HG03095 (cell line): ENCODE measurements around the gene ZNF729.
"Not testable (repeated sequence)": the region's sequence is repeated elsewhere in the genome, so short reads cannot be mapped to it uniquely, and the experiment has no call there.

ENCODE experiments used
- ATAC-seq: cut with Tn5 transposase; IDR thresholded peaks from one replicate; pipeline ENCODE4 v1.9.1; 2021; ENCODE audit warnings: moderate library complexity; ENCODE audit not compliant: unreplicated experiment

The ZNF729 gene

GRCh38 chr19:22286151-22286810 lies at the start of gene ZNF729:
TSS of gene ZNF729 (plus strand) at chr19:22286441. CDS start at chr19:22286526, 85 bp downstream.
- no peak for ATAC-seq

GRCh38 chr19:22256856-22257255 lies 29.4 kb upstream of the ZNF729 start:
- no peak for ATAC-seq

DNA sequence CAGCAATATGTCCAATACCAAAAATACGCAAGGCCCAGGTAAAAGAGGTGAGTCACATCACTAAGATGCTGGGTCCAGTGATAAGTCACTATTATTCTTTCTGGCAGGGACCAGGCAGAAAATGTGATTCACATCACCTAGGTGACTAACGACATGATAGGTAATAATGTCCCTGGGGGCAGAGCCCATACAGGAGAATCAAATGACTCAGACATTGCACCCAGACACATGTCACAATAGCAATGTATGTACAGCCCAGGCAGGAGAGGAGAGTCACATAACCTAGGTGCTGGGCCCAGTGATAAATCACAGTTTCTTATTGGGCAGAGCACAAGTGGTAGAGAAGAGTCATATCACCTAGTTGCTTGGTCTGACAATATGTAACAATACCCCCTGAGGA lies 28.9 kb upstream of the ZNF729 start:
- no peak for ATAC-seq

GRCh38 chr19:22257916-22258315 lies 28.3 kb upstream of the ZNF729 start:
- ATAC-seq: no peak

DNA sequence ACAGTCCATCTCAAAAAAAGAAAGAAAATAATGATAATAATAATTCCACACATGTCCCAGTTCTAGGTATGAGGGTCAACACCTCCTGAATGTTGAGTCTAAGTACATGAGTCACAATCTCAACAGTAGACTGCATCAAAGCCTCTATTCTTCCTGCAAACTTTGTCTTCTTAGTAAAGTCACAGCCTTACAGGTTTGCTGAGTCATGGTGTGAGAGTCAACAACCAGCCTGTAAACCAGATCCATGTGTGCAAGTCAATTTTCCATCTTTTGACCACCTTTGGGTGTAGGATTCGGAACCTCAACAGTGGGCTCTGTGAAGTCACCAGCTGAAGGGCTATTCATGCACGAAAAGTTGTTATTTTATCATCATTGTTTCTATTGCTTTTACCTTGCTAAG lies 25.7 kb upstream of the ZNF729 start:
- ATAC-seq: no peak

- ATAC-seq: no peak
These were observed 24.6 kb upstream of the ZNF729 start for GRCh38 chr19:22261596-22261995.

- ATAC-seq: no peak
These were observed 23.1 kb upstream of the ZNF729 start for GRCh38 chr19:22263121-22263520.

GRCh38 chr19:22321554-22321953 lies 35.3 kb downstream of the ZNF729 start:
- ATAC-seq: not testable (repeated sequence)

DNA sequence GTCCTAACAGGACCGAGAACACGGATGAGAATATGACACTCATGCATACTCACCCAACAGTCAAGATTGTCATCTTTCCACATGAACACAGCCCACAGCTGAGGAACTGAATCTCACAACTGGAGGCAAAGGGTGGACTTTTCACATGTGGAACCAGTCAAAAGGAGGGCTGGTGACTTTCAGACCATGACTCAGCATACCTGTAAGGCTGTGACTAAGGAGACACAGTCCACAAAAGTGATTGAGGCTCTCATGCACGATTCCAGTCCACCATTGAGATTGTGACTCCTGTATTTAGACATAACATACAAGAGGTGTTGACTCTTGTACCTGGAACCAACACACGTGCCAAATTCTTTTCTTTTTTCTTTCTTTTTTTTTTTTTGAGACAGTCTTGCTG lies 40.0 kb downstream of the ZNF729 start:
- no peak for ATAC-seq

GRCh38 chr19:22327321-22327720 lies 41.1 kb downstream of the ZNF729 start:
- no peak for ATAC-seq

DNA sequence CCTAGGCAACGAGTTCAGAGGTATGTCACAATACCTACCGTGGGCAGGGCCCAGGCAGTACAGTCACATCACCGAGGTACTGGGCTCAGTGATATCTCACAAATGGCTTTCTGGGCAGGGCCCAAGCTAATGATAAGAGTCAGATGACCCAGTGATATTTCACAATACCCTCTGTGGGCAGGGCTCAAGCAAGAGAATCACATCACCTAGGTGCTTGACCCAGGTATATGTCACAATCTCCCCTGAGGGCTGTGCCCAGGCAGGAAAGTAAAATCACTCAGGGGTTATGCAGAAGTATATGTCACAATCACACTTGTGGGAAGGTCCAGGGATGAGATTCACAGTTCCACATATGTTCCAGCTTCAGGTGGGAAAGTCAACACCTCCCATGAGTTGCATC lies 45.3 kb downstream of the ZNF729 start:
- ATAC-seq: no peak

DNA sequence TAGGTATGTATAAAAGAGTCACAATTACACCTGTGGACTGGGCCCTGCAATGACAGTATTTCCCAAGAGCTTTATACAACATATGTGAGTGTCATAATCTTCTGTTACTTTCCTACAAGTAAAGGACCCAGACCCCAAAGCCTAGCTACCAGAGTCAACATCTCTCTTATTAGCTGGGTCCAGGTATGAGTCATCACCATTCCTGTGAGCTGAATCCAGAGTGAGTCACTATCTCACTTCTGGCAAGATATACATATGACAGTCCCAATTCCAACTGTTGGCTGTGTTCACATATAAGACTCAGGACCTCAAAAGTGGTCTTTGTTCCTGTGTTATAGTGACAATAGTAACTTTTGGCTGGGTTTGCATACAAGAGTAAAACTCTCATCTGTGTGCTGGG lies 46.7 kb downstream of the ZNF729 start:
- no peak for ATAC-seq

GRCh38 chr19:22335716-22336115 lies 49.5 kb downstream of the ZNF729 start:
- ATAC-seq: no peak

DNA sequence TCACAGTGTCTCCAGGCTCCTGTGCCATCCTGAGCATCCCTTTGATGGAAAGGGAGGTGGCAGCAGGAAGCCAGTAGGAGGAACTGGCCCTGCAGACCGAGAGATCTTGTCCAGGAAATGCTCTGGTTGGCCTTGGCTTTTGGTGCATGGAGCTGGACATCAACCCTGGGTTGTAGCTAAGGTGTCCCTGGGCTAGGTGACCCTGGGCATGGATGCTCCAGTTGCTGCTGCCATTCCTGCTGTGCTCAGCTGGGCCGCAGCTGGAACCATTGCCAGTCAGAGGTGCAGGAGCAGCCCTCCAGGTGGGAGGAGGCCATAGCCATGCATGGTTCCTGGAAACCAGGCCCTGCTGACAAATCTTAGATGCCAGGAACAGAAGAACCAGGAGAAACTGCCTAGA lies 68.4 kb downstream of the ZNF729 start:
- ATAC-seq: no peak
